ENCODE results near the gene KIAA1328.

DNA sequence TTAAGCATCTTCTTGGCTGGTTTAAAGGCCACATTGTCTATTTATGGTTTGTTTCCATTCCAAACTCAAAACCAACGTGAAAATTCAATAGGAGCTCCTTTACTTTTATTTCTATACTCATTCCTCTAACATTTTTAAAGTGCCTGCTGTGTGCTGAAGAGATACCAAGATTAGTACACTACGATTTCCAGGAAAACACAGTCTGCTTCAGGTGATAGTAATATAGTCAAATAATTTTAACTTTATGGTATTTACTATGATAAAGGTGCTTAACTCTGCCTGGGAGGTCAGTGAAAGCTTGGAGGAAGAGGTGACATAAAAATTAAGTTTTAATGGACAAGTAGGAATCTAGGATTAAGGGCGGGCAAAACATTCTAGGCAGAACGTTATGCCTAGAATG, 121.4 kb downstream of the KIAA1328 start:
- TF ChIP-seq, protein P1, sequence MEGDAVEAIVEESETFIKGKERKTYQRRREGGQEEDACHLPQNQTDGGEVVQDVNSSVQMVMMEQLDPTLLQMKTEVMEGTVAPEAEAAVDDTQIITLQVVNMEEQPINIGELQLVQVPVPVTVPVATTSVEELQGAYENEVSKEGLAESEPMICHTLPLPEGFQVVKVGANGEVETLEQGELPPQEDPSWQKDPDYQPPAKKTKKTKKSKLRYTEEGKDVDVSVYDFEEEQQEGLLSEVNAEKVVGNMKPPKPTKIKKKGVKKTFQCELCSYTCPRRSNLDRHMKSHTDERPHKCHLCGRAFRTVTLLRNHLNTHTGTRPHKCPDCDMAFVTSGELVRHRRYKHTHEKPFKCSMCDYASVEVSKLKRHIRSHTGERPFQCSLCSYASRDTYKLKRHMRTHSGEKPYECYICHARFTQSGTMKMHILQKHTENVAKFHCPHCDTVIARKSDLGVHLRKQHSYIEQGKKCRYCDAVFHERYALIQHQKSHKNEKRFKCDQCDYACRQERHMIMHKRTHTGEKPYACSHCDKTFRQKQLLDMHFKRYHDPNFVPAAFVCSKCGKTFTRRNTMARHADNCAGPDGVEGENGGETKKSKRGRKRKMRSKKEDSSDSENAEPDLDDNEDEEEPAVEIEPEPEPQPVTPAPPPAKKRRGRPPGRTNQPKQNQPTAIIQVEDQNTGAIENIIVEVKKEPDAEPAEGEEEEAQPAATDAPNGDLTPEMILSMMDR (IDR thresholded peaks at IDR 0.05; ENCODE audit: poor library complexity, severe bottlenecking), result no peak
- TF ChIP-seq EZH2 (IDR thresholded peaks at IDR 0.05; ENCODE audit: borderline replicate concordance, insufficient read depth, low read length, poor library complexity, severe bottlenecking), result no peak
- TF ChIP-seq, protein P2, sequence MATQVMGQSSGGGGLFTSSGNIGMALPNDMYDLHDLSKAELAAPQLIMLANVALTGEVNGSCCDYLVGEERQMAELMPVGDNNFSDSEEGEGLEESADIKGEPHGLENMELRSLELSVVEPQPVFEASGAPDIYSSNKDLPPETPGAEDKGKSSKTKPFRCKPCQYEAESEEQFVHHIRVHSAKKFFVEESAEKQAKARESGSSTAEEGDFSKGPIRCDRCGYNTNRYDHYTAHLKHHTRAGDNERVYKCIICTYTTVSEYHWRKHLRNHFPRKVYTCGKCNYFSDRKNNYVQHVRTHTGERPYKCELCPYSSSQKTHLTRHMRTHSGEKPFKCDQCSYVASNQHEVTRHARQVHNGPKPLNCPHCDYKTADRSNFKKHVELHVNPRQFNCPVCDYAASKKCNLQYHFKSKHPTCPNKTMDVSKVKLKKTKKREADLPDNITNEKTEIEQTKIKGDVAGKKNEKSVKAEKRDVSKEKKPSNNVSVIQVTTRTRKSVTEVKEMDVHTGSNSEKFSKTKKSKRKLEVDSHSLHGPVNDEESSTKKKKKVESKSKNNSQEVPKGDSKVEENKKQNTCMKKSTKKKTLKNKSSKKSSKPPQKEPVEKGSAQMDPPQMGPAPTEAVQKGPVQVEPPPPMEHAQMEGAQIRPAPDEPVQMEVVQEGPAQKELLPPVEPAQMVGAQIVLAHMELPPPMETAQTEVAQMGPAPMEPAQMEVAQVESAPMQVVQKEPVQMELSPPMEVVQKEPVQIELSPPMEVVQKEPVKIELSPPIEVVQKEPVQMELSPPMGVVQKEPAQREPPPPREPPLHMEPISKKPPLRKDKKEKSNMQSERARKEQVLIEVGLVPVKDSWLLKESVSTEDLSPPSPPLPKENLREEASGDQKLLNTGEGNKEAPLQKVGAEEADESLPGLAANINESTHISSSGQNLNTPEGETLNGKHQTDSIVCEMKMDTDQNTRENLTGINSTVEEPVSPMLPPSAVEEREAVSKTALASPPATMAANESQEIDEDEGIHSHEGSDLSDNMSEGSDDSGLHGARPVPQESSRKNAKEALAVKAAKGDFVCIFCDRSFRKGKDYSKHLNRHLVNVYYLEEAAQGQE (IDR thresholded peaks at IDR 0.05; ENCODE audit: borderline replicate concordance), result no peak
- TF ChIP-seq EP300 (conservative IDR thresholded peaks at IDR 0.05; ENCODE audit: poor library complexity, severe bottlenecking), result no peak

All from neural cell (in vitro differentiated cells).